ENCODE measurements around the gene CARMIL3. TPM values are rescaled to one million over a fixed set of nuclear protein-coding genes. Genes with fewer than 3 reads are reported as not detected.

The CARMIL3 gene
- total and polyA plus RNA-seq, 2 experiments from 2014 or later: 3.7 to 11.8 TPM

DNA sequence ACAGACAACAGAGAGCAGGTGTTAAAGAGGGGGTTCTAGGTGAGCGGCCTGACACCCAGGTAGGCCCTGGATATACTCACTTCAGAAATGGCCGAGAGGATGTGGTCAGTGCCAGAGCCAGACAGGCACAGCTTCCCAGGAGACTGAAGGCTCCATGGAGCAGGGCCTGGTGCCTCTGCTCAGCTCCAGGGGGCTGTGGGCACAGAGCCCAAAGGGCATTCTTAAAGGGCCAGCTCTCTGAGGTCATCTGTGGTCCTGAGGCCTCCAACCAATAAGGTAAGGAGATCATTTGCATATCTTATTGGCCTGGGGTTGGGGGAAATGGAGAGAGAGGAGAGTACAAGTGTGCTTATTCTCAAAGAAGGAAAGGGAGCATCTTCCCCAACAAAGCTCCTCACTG, 32.6 kb downstream of the CARMIL3 start:
- no peaks in the 10 kb centered on the region for H3K9me3 Mint-ChIP-seq
- peaks cover 13% of the 10 kb centered on the region for H3K4me1 ChIP-seq (ENCODE audit: insufficient read depth)
- H3K27me3 Mint-ChIP-seq (ENCODE audit: insufficient read depth, low read depth, poor library complexity): peaks cover 29% of the 10 kb centered on the region
- no peaks in the 10 kb centered on the region for H3K79me2 ChIP-seq (replicated peaks; ENCODE audit: insufficient read depth)
- no peaks in the 10 kb centered on the region for H3K36me3 ChIP-seq (ENCODE audit: insufficient read depth)
- peaks cover 21% of the 10 kb centered on the region for H3K4me1 Mint-ChIP-seq
- H3K36me3 Mint-ChIP-seq (ENCODE audit: low read depth): no peaks in the 10 kb centered on the region; the same call in 2 of the 3 replicates
- no peak for TF ChIP-seq NANOG (IDR thresholded peaks at IDR 0.05; ENCODE audit: borderline replicate concordance)
- TF ChIP-seq STAT1 (IDR thresholded peaks at IDR 0.05; ENCODE audit: unreplicated experiment): no peak
- TF ChIP-seq, protein P1, sequence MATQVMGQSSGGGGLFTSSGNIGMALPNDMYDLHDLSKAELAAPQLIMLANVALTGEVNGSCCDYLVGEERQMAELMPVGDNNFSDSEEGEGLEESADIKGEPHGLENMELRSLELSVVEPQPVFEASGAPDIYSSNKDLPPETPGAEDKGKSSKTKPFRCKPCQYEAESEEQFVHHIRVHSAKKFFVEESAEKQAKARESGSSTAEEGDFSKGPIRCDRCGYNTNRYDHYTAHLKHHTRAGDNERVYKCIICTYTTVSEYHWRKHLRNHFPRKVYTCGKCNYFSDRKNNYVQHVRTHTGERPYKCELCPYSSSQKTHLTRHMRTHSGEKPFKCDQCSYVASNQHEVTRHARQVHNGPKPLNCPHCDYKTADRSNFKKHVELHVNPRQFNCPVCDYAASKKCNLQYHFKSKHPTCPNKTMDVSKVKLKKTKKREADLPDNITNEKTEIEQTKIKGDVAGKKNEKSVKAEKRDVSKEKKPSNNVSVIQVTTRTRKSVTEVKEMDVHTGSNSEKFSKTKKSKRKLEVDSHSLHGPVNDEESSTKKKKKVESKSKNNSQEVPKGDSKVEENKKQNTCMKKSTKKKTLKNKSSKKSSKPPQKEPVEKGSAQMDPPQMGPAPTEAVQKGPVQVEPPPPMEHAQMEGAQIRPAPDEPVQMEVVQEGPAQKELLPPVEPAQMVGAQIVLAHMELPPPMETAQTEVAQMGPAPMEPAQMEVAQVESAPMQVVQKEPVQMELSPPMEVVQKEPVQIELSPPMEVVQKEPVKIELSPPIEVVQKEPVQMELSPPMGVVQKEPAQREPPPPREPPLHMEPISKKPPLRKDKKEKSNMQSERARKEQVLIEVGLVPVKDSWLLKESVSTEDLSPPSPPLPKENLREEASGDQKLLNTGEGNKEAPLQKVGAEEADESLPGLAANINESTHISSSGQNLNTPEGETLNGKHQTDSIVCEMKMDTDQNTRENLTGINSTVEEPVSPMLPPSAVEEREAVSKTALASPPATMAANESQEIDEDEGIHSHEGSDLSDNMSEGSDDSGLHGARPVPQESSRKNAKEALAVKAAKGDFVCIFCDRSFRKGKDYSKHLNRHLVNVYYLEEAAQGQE (IDR thresholded peaks at IDR 0.05; ENCODE audit: unreplicated experiment): no peak
- TF ChIP-seq EZH2 (IDR thresholded peaks at IDR 0.05; ENCODE audit: low read depth, unreplicated experiment): no peak
- no peak for TF ChIP-seq EZH2phosphoT487 (IDR thresholded peaks at IDR 0.05; ENCODE audit: unreplicated experiment)
- no peak for TF ChIP-seq ZNF114 (CRISPR knock-in tag; IDR thresholded peaks at IDR 0.05)
- TF ChIP-seq, protein P2, sequence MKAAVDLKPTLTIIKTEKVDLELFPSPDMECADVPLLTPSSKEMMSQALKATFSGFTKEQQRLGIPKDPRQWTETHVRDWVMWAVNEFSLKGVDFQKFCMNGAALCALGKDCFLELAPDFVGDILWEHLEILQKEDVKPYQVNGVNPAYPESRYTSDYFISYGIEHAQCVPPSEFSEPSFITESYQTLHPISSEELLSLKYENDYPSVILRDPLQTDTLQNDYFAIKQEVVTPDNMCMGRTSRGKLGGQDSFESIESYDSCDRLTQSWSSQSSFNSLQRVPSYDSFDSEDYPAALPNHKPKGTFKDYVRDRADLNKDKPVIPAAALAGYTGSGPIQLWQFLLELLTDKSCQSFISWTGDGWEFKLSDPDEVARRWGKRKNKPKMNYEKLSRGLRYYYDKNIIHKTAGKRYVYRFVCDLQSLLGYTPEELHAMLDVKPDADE (IDR thresholded peaks at IDR 0.05): no peak
- TF ChIP-seq JUNB (IDR thresholded peaks at IDR 0.05; ENCODE audit: unreplicated experiment): no peak
- no peak for TF ChIP-seq ZNF331 (CRISPR knock-in tag; IDR thresholded peaks at IDR 0.05; ENCODE audit: low read depth)
- TF ChIP-seq CREB1 (CRISPR knock-in tag; IDR thresholded peaks at IDR 0.05; ENCODE audit: low read depth): no peak
- TF ChIP-seq, protein P3, sequence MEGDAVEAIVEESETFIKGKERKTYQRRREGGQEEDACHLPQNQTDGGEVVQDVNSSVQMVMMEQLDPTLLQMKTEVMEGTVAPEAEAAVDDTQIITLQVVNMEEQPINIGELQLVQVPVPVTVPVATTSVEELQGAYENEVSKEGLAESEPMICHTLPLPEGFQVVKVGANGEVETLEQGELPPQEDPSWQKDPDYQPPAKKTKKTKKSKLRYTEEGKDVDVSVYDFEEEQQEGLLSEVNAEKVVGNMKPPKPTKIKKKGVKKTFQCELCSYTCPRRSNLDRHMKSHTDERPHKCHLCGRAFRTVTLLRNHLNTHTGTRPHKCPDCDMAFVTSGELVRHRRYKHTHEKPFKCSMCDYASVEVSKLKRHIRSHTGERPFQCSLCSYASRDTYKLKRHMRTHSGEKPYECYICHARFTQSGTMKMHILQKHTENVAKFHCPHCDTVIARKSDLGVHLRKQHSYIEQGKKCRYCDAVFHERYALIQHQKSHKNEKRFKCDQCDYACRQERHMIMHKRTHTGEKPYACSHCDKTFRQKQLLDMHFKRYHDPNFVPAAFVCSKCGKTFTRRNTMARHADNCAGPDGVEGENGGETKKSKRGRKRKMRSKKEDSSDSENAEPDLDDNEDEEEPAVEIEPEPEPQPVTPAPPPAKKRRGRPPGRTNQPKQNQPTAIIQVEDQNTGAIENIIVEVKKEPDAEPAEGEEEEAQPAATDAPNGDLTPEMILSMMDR (conservative IDR thresholded peaks at IDR 0.05; ENCODE audit: low read depth in 2 of 2): no peak
- TF ChIP-seq, protein P4, sequence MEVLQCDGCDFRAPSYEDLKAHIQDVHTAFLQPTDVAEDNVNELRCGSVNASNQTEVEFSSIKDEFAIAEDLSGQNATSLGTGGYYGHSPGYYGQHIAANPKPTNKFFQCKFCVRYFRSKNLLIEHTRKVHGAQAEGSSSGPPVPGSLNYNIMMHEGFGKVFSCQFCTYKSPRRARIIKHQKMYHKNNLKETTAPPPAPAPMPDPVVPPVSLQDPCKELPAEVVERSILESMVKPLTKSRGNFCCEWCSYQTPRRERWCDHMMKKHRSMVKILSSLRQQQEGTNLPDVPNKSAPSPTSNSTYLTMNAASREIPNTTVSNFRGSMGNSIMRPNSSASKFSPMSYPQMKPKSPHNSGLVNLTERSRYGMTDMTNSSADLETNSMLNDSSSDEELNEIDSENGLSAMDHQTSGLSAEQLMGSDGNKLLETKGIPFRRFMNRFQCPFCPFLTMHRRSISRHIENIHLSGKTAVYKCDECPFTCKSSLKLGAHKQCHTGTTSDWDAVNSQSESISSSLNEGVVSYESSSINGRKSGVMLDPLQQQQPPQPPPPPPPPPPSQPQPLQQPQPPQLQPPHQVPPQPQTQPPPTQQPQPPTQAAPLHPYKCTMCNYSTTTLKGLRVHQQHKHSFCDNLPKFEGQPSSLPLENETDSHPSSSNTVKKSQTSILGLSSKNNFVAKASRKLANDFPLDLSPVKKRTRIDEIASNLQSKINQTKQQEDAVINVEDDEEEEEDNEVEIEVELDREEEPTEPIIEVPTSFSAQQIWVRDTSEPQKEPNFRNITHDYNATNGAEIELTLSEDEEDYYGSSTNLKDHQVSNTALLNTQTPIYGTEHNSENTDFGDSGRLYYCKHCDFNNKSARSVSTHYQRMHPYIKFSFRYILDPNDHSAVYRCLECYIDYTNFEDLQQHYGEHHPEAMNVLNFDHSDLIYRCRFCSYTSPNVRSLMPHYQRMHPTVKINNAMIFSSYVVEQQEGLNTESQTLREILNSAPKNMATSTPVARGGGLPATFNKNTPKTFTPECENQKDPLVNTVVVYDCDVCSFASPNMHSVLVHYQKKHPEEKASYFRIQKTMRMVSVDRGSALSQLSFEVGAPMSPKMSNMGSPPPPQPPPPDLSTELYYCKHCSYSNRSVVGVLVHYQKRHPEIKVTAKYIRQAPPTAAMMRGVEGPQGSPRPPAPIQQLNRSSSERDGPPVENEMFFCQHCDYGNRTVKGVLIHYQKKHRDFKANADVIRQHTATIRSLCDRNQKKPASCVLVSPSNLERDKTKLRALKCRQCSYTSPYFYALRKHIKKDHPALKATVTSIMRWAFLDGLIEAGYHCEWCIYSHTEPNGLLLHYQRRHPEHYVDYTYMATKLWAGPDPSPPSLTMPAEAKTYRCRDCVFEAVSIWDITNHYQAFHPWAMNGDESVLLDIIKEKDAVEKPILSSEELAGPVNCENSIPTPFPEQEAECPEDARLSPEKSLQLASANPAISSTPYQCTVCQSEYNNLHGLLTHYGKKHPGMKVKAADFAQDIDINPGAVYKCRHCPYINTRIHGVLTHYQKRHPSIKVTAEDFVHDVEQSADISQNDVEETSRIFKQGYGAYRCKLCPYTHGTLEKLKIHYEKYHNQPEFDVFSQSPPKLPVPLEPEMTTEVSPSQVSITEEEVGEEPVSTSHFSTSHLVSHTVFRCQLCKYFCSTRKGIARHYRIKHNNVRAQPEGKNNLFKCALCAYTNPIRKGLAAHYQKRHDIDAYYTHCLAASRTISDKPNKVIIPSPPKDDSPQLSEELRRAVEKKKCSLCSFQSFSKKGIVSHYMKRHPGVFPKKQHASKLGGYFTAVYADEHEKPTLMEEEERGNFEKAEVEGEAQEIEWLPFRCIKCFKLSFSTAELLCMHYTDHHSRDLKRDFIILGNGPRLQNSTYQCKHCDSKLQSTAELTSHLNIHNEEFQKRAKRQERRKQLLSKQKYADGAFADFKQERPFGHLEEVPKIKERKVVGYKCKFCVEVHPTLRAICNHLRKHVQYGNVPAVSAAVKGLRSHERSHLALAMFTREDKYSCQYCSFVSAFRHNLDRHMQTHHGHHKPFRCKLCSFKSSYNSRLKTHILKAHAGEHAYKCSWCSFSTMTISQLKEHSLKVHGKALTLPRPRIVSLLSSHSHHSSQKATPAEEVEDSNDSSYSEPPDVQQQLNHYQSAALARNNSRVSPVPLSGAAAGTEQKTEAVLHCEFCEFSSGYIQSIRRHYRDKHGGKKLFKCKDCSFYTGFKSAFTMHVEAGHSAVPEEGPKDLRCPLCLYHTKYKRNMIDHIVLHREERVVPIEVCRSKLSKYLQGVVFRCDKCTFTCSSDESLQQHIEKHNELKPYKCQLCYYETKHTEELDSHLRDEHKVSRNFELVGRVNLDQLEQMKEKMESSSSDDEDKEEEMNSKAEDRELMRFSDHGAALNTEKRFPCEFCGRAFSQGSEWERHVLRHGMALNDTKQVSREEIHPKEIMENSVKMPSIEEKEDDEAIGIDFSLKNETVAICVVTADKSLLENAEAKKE (CRISPR knock-in tag; IDR thresholded peaks at IDR 0.05): no peak
- no peak for TF ChIP-seq POLR2AphosphoS5 (IDR thresholded peaks at IDR 0.05; ENCODE audit: low read depth)
- no peak overlapping the region for H3K4me2 ChIP-seq
- no peak for DNase-seq (ENCODE audit: low spot score)
- H3F3A ChIP-seq (replicated peaks; ENCODE audit: low read depth): peaks cover 11% of the 10 kb centered on the region; the same call in 1 of the 2 replicates
- no peak for ATAC-seq
- peaks cover 14% of the 10 kb centered on the region; the same call in 1 of the 2 replicates for H3K27me3 ChIP-seq (ENCODE audit: insufficient read depth)
- H3K4me3 ChIP-seq: no peak overlapping the region
- H3K4me3 Mint-ChIP-seq: no peak overlapping the region
- H3K9me2 ChIP-seq (ENCODE audit: insufficient read depth): no peaks in the 10 kb centered on the region
- H3K27ac Mint-ChIP-seq: no peak overlapping the region
- no peak overlapping the region for H3K27ac ChIP-seq (ENCODE audit: low read depth)
- H2AFZ ChIP-seq: no peak overlapping the region
- no peaks in the 10 kb centered on the region for H4K20me1 ChIP-seq (replicated peaks; ENCODE audit: insufficient read depth)
